Keratinocyte (primary cell): ENCODE results near the gene PLXNA2.

ENCODE experiments used
- CTCF ChIP-seq, 3 experiments: IDR thresholded peaks in 1 of 3; conservative IDR thresholded peaks in 1 of 3; optimal IDR thresholded peaks in 1 of 3; 2 replicates in 2 of 3; 3 replicates in 1 of 3; pipeline versions ENCODE3 to v1.5.1; 2011; ENCODE audit warnings: low read length in 3 of 3, mild to moderate bottlenecking in 3 of 3, moderate library complexity in 2 of 3, control low read depth in 1 of 3, inconsistent platforms in 1 of 3; ENCODE audit not compliant: insufficient read depth in 2 of 3; ENCODE audit errors: extremely low read depth in 1 of 3
- EZH2 ChIP-seq: IDR thresholded peaks from one replicate; pipeline ENCODE4 v1.6.1; 2012; ENCODE audit warnings: inconsistent platforms, mild to moderate bottlenecking, low read length, moderate library complexity

GRCh38 chr1:208184966-208185654 is 59.1 kb downstream of the PLXNA2 start:
- TF ChIP-seq CTCF (optimal IDR thresholded peaks at IDR 0.05 in 1 of 3, IDR thresholded peaks at IDR 0.05 in 1 of 3, conservative IDR thresholded peaks at IDR 0.05 in 1 of 3; ENCODE audit: extremely low read depth in 1 of 3, insufficient read depth in 2 of 3, low read length in 3 of 3) (no peak), EZH2 (no peak)
